Lower leg skin (tissue), 4 donors: Measurements from ENCODE around the gene LACC1. TPM values are rescaled to one million over a fixed set of nuclear protein-coding genes. Genes with fewer than 3 reads are reported as not detected.

Source experiments
- DNase-seq, 2 donors: peaks; one replicate each; pipeline ENCODE4 v3.0.0-alpha.2; 2019; ENCODE audit warnings: low spot score in 2 of 2
- H3K4me3 ChIP-seq: fragments of 200-600 bp; sonication (generic); 2 replicates; pipeline ENCODE4 v1.5.1; 2017; ENCODE audit warnings: mild to moderate bottlenecking, low read depth; ENCODE audit not compliant: poor library complexity, severe bottlenecking
- CTCF ChIP-seq, 3 donors: fragments of 450-650 bp; IDR thresholded peaks; one replicate each; pipeline ENCODE4 v1.5.1; 2016; ENCODE audit warnings: antibody characterized with exemption in 3 of 3, mild to moderate bottlenecking in 3 of 3, moderate library complexity in 2 of 3
- POLR2A ChIP-seq, 2 donors: fragments of 450-650 bp; IDR thresholded peaks; one replicate each; pipeline ENCODE4 v1.6.1; 2016 to 2017; ENCODE audit warnings: antibody characterized with exemption in 2 of 2, mild to moderate bottlenecking in 1 of 2, moderate library complexity in 1 of 2
- WGBS, 2 donors: methylation state at CpG; one replicate each; pipeline ENCODE4 v1.1.5; 2018; 5-methylcytosine and 5-hydroxymethylcytosine counted together
- intact Hi-C: fragments of 100-400 bp; cut with DNase I; formaldehyde crosslinking; loops from one replicate; pipeline ENCODE4 v1.15.0; 2023; ENCODE audit warnings: low total_unique reads
- total RNA-seq, 4 donors: library from RNA; depleted of rRNA; stranded (reverse); fragments of >200 nt; gene quantifications; one replicate each; pipeline ENCODE4 v1.1.0, GENCODE V29; 2016

LACC1 gene
- total RNA-seq, 4 donors from 2014 or later = 2.7 to 6.8 (median 4.3) TPM

DNA sequence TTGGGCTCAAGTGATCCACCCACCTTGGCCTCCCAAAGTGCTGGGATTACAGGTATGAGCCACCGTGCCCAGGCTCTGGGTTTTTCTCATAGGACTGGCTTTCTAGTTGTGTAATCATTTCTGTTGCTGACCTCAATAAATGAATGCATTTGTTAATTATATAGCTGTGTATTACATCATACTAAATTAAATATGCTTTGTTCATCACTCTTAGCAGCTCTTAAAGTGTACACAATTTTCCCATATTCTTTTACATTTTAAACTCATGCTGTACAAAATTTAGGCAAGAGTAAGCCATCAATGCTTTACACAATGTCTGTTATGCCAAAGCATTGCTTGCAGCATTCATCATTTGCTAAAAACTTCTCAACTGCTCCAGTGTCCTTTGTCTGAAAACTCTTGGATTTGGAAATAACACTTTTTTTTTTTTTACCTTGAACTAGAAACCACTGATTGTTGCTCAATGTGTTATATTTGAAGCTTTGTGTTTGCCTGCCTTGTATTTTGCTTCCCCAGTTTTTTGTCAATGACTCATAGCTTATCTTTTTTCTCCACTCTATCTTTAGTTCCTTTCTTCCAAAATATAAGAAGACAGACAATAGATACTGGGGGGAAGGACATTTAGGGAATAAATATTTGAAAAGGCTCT lies 31.6 kb upstream of the LACC1 start:
- 74 to 84% methylated on average over 1 of the region's 1 CpG for WGBS, 2 donors
- TF ChIP-seq POLR2A (IDR thresholded peaks at IDR 0.05) (no peak), CTCF (IDR thresholded peaks at IDR 0.05) (no peak)
- no peak overlapping the region for H3K4me3 ChIP-seq
- intact Hi-C loops = no loop called here
- DNase-seq = no peak

DNA sequence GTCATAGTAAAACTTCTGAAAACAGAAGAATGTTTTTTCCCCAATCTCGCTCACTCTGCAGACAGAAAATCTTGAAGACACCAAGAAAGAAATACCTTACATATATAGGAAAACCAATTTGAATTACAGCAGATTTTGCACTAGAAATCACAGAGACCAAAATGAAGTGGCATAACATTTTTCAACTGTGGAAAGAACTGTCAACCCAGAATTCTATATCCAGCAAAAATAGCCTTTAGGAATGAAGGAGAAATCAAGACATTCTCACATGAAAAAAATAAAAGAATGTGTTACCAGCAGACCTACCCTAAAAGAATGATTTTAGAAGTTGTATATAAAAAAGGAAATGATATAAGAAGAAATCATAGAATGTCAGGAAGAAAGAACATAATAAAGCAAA lies 28.8 kb upstream of the LACC1 start:
- 98 to 100% methylated on average over 1 of the region's 1 CpG for WGBS, 2 donors
- no peak overlapping the region for H3K4me3 ChIP-seq
- DNase-seq = no peak
- TF ChIP-seq POLR2A (IDR thresholded peaks at IDR 0.05) (no peak), CTCF (IDR thresholded peaks at IDR 0.05) (no peak)
- intact Hi-C loops = no loop called here

GRCh38 chr13:43852923-43853404 lies 26.7 kb upstream of the LACC1 start:
- WGBS, 2 donors = 94 to 97% methylated on average over 1 of the region's 1 CpG
- H3K4me3 ChIP-seq = no peak overlapping the region
- no peak for TF ChIP-seq POLR2A (IDR thresholded peaks at IDR 0.05)
- no peak for TF ChIP-seq CTCF (IDR thresholded peaks at IDR 0.05)
- DNase-seq = no peak
- intact Hi-C loops = no loop called here

- DNase-seq = no peak
- intact Hi-C loops = no loop called here
- H3K4me3 ChIP-seq = no peak overlapping the region
- WGBS, 2 donors = 89 to 92% methylated on average over 1 of the region's 1 CpG
- TF ChIP-seq POLR2A (IDR thresholded peaks at IDR 0.05) (no peak), CTCF (IDR thresholded peaks at IDR 0.05) (no peak)
These were observed 17.8 kb upstream of the LACC1 start for GRCh38 chr13:43861863-43862262.

DNA sequence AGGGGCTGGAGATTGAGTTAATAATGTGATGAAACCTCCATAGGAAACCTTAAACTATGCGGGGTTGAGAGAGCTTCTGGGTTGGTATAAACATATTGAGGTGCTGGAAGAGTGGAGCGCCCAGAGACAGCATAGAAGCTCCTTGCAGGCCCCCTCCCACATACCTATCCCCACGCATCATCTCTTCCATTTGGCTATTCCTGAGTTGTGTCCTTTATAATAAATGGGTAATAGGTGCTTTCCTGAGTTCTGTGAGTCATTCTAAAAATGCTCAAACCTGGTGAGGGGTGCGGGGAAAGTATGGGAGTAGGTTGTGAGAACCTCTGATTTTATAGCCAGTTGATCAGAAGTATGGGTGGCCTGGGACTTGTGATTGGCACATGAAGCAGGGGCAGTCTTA lies 14.8 kb upstream of the LACC1 start:
- no peak for TF ChIP-seq POLR2A (IDR thresholded peaks at IDR 0.05)
- no peak for TF ChIP-seq CTCF (IDR thresholded peaks at IDR 0.05)
- no peak for DNase-seq
- no peak overlapping the region for H3K4me3 ChIP-seq
- intact Hi-C loops = no loop called here
- 94 to 95% methylated on average over 4 of the region's 4 CpGs for WGBS, 2 donors

DNA sequence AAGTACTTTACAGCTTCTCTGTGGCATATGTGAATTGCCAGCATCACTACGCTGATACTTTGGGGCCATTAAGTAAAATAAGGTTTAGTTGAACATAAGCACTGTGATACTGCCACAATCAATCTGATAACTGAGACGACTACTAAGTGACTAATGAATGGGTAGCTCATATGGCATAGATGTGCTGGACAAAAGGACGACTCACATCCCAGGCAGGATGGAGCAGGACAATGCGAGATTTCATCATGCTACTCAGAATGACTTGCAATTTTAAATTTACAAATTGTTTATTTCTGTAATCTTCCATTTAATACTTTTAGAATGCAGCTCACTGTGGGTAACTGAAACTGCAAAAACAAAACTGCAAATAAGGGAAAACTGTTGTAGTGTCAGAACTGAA lies 13.8 kb upstream of the LACC1 start:
- TF ChIP-seq POLR2A (IDR thresholded peaks at IDR 0.05) (no peak), CTCF (IDR thresholded peaks at IDR 0.05) (no peak)
- intact Hi-C loops = no loop called here
- no peak for DNase-seq
- no peak overlapping the region for H3K4me3 ChIP-seq
- WGBS, 2 donors = 83% methylated on average over 4 of the region's 4 CpGs
